Trophoblast cell (in vitro differentiated cells and primary cell): Measurements from ENCODE around the gene STKLD1.

Source experiments
- DNase-seq, 2 donors: peaks; one replicate each; pipeline ENCODE4 v3.0.0-alpha.2; 2016
- H2AFZ ChIP-seq: 2 replicates; pipeline ENCODE4 v1.6.1; 2013; ENCODE audit warnings: low read length, moderate library complexity, mild to moderate bottlenecking; ENCODE audit not compliant: insufficient read depth, poor library complexity
- H2AK5ac ChIP-seq: 2 replicates; pipeline ENCODE4 v1.6.1; 2013; ENCODE audit warnings: mild to moderate bottlenecking, low read length
- H2BK120ac ChIP-seq: 2 replicates; pipeline ENCODE4 v1.6.1; 2013; ENCODE audit warnings: low read length, mild to moderate bottlenecking, moderate library complexity; ENCODE audit not compliant: insufficient read depth, poor library complexity
- H2BK12ac ChIP-seq: 2 replicates; pipeline ENCODE4 v1.6.1; 2013; ENCODE audit warnings: mild to moderate bottlenecking, low read length, moderate library complexity
- H2BK5ac ChIP-seq: 2 replicates; pipeline ENCODE4 v1.6.1; 2013; ENCODE audit warnings: low read length, low read depth, moderate library complexity, mild to moderate bottlenecking; ENCODE audit not compliant: poor library complexity
- H3K14ac ChIP-seq: 2 replicates; pipeline ENCODE4 v1.6.1; 2013; ENCODE audit warnings: mild to moderate bottlenecking, low read length
- H3K18ac ChIP-seq: 2 replicates; pipeline ENCODE4 v1.6.1; 2013; ENCODE audit warnings: mild to moderate bottlenecking, low read length
- H3K23ac ChIP-seq: 2 replicates; pipeline ENCODE4 v1.6.1; 2013; ENCODE audit warnings: low read length
- H3K27ac ChIP-seq: 2 replicates; pipeline ENCODE4 v1.5.1; 2013; ENCODE audit warnings: low read depth, mild to moderate bottlenecking, inconsistent platforms, low read length, moderate library complexity
- H3K27me3 ChIP-seq: 2 replicates; pipeline ENCODE4 v1.6.1; 2013; ENCODE audit warnings: inconsistent platforms, mild to moderate bottlenecking, low read length, moderate library complexity; ENCODE audit not compliant: insufficient read depth
- H3K36me3 ChIP-seq, 2 experiments: 1 replicate in 1 of 2; 2 replicates in 1 of 2; pipeline ENCODE4 v1.6.1; 2013; ENCODE audit warnings: low read length in 2 of 2, mild to moderate bottlenecking in 2 of 2, moderate library complexity in 1 of 2; ENCODE audit not compliant: insufficient read depth in 2 of 2, control insufficient read depth in 1 of 2
- H3K4ac ChIP-seq: 2 replicates; pipeline ENCODE4 v1.6.1; 2013; ENCODE audit warnings: low read depth, mild to moderate bottlenecking, low read length, moderate library complexity
- H3K4me1 ChIP-seq, 2 experiments: 1 replicate in 1 of 2; 2 replicates in 1 of 2; pipeline ENCODE4 v1.6.1; 2013; ENCODE audit warnings: low read length in 2 of 2, mild to moderate bottlenecking in 2 of 2, moderate library complexity in 1 of 2; ENCODE audit not compliant: insufficient read depth in 2 of 2, control insufficient read depth in 1 of 2
- H3K4me2 ChIP-seq: 2 replicates; pipeline ENCODE4 v1.6.1; 2013; ENCODE audit warnings: inconsistent platforms, mild to moderate bottlenecking, low read length, moderate library complexity
- H3K4me3 ChIP-seq: 2 replicates; pipeline ENCODE4 v1.5.1; 2013; ENCODE audit warnings: mild to moderate bottlenecking, low read depth, low read length, inconsistent platforms
- H3K79me1 ChIP-seq: one replicate; pipeline ENCODE4 v1.6.1; 2013; ENCODE audit warnings: low read length
- H3K79me2 ChIP-seq: 2 replicates; pipeline ENCODE4 v1.6.1; 2013; ENCODE audit warnings: low read length, mild to moderate bottlenecking; ENCODE audit not compliant: control insufficient read depth, insufficient read depth, poor library complexity
- H3K9ac ChIP-seq: 2 replicates; pipeline ENCODE4 v1.6.1; 2013; ENCODE audit warnings: mild to moderate bottlenecking, low read length
- H3K9me3 ChIP-seq: 2 replicates; pipeline ENCODE4 v1.6.1; 2013; ENCODE audit warnings: low read depth, mild to moderate bottlenecking, control low read depth, inconsistent platforms, low read length; ENCODE audit not compliant: insufficient read depth
- H4K12ac ChIP-seq: 2 replicates; pipeline ENCODE4 v1.6.1; 2013; ENCODE audit warnings: low read depth, mild to moderate bottlenecking, low read length, moderate library complexity
- H4K8ac ChIP-seq: 2 replicates; pipeline ENCODE4 v1.6.1; 2013; ENCODE audit warnings: low read depth, mild to moderate bottlenecking, low read length, moderate library complexity
- H4K91ac ChIP-seq: one replicate; pipeline ENCODE4 v1.6.1; 2013; ENCODE audit warnings: low read depth, mild to moderate bottlenecking, low read length, moderate library complexity
- WGBS: extraction: QIAGEN DNeasy Blood & Tissue Kit; methylation state at CpG from one replicate; pipeline ENCODE4 v1.1.7; 2013; ENCODE audit warnings: missing lambda C conversion rate; ENCODE audit not compliant: insufficient read length, insufficient coverage; ENCODE audit errors: extremely low coverage; 5-methylcytosine and 5-hydroxymethylcytosine counted together

The STKLD1 gene

DNA sequence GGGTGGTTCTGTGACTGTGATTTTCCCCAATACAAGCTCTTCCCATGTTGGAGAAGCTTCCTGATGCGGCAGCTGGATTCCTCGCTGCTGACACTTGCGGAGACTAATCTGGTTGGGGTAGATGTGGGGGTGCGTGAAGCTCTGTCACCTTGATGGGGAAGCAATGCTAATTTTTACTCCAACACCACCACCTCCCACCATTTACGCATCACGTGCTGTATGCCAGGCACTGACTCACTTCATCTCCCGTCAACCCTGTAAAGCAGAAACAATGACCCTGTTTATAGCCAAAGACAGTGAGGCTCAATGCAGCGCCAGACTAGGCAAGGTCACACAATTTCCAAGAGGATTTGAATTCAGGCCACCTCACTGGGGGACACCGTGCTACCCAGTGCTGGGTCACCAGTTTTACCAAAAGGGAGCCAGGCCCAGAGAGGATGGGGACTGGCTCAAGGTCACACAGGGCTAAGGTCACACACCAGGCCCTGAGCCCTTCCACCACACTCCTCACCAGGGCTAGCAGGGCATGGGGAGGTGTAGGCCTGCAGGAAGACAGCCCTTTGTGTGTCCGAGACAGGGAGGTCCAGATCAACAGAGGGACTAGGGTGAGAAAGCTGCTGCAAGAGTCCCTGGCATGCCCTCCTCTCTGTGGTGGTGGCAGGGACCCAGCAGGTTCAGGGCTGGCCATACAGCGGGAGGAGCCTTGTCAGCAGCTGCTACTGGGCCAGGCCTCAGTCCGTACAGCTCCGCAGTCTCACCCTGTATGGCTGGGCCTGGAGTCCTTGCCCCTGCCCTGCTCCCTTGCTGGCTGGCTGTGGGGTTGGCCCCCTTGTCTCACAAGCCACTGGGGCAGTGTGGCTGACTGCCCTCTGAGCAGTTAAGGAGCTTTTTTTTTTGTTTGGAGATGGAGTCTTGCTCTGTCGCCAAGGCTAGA lies 3.3 kb downstream of the STKLD1 start:
- H3K79me2 ChIP-seq = peaks cover 14% of the 10 kb centered on the region
- H2AK5ac ChIP-seq = no peak overlapping the region
- H2AFZ ChIP-seq = no peak overlapping the region
- no peak overlapping the region for H3K9ac ChIP-seq
- no peak overlapping the region for H3K4me3 ChIP-seq
- H3K36me3 ChIP-seq = no peaks in the 10 kb centered on the region
- H3K23ac ChIP-seq = no peak overlapping the region
- H2BK12ac ChIP-seq = no peak overlapping the region
- H3K79me1 ChIP-seq = peaks cover 17% of the 10 kb centered on the region
- H2BK5ac ChIP-seq = no peak overlapping the region
- no peak overlapping the region for H4K12ac ChIP-seq
- no peak overlapping the region for H3K14ac ChIP-seq
- peaks cover 2 to 5% of the 10 kb centered on the region in 2 experiments for H3K4me1 ChIP-seq
- no peak overlapping the region for H4K8ac ChIP-seq
- no peak overlapping the region for H4K91ac ChIP-seq
- H3K4me2 ChIP-seq = no peak overlapping the region
- no peak overlapping the region for H3K27ac ChIP-seq
- no peak overlapping the region for H3K18ac ChIP-seq
- peaks cover 13% of the 10 kb centered on the region for H3K9me3 ChIP-seq
- no peak for DNase-seq
- no CpG with 5 or more reads among the region's 14 CpGs for WGBS
- H3K27me3 ChIP-seq = no peaks in the 10 kb centered on the region
- no peak overlapping the region for H3K4ac ChIP-seq
- H2BK120ac ChIP-seq = no peak overlapping the region

DNA sequence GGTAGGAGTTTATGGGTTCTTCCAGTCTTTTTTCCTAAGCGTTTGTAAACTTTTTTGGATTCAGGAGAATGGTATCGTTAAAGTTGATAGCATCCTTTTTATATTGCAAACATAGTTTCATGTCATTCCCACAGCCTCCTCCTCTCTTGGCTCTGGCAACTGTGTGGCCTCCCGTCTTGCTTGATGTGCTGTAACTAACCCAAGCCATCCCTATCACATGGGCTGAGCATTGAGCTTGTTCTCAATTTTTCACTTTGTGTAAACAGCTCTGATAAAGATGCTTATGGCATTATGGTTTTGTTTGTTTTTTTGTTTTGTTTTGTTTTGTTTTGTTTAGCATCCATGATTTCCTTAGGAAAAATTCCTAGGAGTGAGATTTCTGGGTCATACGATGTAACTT lies 4.6 kb downstream of the STKLD1 start:
- Histone ChIP-seq H3K4ac (no peak overlapping the region), H2AK5ac (no peak overlapping the region), H2BK5ac (no peak overlapping the region), H3K14ac (no peak overlapping the region), H3K4me2 (no peak overlapping the region), H3K79me2 (peaks cover 4% of the 10 kb centered on the region), H3K4me3 (no peak overlapping the region), H3K23ac (no peak overlapping the region), H3K27ac (no peak overlapping the region), H2AFZ (no peak overlapping the region), H2BK120ac (no peak overlapping the region), H3K9me3 (peaks cover 13% of the 10 kb centered on the region), H3K79me1 (peaks cover 6% of the 10 kb centered on the region), H2BK12ac (no peak overlapping the region), H3K9ac (no peak overlapping the region), H4K12ac (no peak overlapping the region), H4K91ac (no peak overlapping the region), H3K36me3 (no peaks in the 10 kb centered on the region), H3K27me3 (no peaks in the 10 kb centered on the region), H3K18ac (no peak overlapping the region), H3K4me1 (peaks cover 2 to 5% of the 10 kb centered on the region in 2 experiments), H4K8ac (no peak overlapping the region)
- no CpG with 5 or more reads among the region's 4 CpGs for WGBS
- no peak for DNase-seq

DNA sequence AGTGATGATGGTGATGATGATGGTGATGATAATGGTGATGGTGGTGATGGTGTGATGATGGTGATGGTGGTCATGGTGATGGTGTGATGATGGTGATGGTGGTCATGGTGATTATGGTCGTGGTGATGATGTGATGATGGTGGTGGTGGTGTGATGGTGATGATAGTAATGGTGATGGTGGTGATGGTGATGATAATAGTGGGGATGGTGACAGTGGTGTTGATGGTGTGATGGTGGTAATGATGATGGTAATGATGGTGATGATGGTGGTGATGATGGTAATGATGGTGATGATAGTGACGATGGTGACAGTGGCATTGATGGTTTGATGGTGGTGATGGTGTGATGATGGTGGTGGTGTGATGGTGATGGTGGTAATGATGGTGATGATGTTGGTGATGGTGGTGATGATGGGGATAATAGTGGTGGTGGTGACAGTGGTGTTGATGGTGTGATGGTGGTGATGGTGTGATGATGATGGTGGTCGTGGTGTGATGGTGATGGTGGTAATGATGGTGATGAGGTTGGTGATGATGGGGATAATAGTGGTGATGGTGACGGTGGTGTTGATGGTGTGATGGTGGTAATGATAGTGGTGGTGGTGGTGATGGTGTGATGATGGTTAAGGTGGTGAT lies 6.5 kb downstream of the STKLD1 start:
- H4K12ac ChIP-seq = no peak overlapping the region
- no CpG with 5 or more reads among the region's 4 CpGs for WGBS
- no peak overlapping the region for H3K18ac ChIP-seq
- no peak overlapping the region for H2BK5ac ChIP-seq
- no peaks in the 10 kb centered on the region for H3K27me3 ChIP-seq
- H4K8ac ChIP-seq = no peak overlapping the region
- peak overlapping the region; percentile 27 for H3K4me3 ChIP-seq
- H3K14ac ChIP-seq = no peak overlapping the region
- H3K4me1 ChIP-seq = no peaks in the 10 kb centered on the region
- no peak overlapping the region for H2AK5ac ChIP-seq
- no peaks in the 10 kb centered on the region for H3K79me1 ChIP-seq
- no peaks in the 10 kb centered on the region for H3K79me2 ChIP-seq
- H2BK12ac ChIP-seq = no peak overlapping the region
- H3K36me3 ChIP-seq = no peaks in the 10 kb centered on the region
- no peak overlapping the region for H3K9ac ChIP-seq
- H3K23ac ChIP-seq = no peak overlapping the region
- H2BK120ac ChIP-seq = no peak overlapping the region
- H3K9me3 ChIP-seq = peaks cover 13% of the 10 kb centered on the region
- no peak overlapping the region for H2AFZ ChIP-seq
- H4K91ac ChIP-seq = no peak overlapping the region
- no peak for DNase-seq
- no peak overlapping the region for H3K4ac ChIP-seq
- H3K27ac ChIP-seq = no peak overlapping the region
- no peak overlapping the region for H3K4me2 ChIP-seq

GRCh38 chr9:133383438-133383837 lies 7.3 kb downstream of the STKLD1 start:
- Histone ChIP-seq H3K36me3 (no peaks in the 10 kb centered on the region), H3K9me3 (peaks cover 11% of the 10 kb centered on the region), H3K4me1 (peaks cover 0 to 3% of the 10 kb centered on the region in 2 experiments), H4K8ac (no peak overlapping the region), H3K18ac (no peak overlapping the region), H2BK12ac (no peak overlapping the region), H3K14ac (no peak overlapping the region), H3K27ac (no peak overlapping the region), H3K23ac (no peak overlapping the region), H2BK5ac (no peak overlapping the region), H3K4ac (no peak overlapping the region), H3K27me3 (no peaks in the 10 kb centered on the region), H2AK5ac (no peak overlapping the region), H3K4me2 (no peak overlapping the region), H2AFZ (no peak overlapping the region), H3K79me2 (no peaks in the 10 kb centered on the region), H3K9ac (no peak overlapping the region), H4K12ac (no peak overlapping the region), H3K79me1 (no peaks in the 10 kb centered on the region), H4K91ac (no peak overlapping the region), H3K4me3 (no peak overlapping the region), H2BK120ac (no peak overlapping the region)
- no CpG with 5 or more reads among the region's 3 CpGs for WGBS
- DNase-seq = no peak
